Measurements from ENCODE around the gene RSPH1.

DNA sequence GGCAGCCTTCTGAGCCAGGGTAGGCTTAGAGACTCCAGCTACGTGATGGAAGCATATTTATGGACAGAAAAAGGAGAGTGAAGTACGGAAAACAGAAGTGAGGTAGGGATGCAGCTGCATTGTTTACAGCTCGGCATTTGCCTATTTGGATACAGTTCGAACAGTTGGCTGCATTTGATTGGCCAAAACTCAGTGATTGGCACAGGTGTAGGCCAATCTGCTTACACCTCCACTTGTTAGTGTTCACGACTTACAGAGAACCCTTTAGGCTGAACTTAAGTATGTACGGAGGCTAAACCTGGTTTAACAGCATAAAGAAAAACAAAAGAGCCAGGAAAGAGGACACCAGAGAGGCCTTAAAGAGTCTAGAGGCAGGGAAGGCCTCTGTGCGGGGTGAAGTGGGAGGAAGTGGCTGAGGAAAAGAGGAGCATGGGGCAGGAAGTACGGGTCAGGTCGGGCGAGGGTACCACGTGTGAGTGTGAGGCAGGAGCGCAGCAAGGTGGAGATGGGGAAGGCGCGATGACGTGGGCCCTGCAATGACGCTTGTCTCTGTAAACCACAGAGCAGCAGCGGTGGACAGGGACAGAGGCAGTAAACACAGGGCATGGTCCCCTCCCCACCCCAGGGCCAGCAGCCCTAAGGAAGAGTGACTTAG lies 32.0 kb downstream of the RSPH1 start:
- TF ChIP-seq POLR2A (IDR thresholded peaks at IDR 0.05) (no peak), POLR2AphosphoS5 (IDR thresholded peaks at IDR 0.05) (no peak)
